Measurements from ENCODE around the gene PDE4D.

The PDE4D gene

GRCh38 chr5:59655693-59656309 is 237.7 kb downstream of the PDE4D start:
- DNase-seq (ENCODE audit: low spot score): no peak

- no peak for DNase-seq (ENCODE audit: low spot score)
Measured at GRCh38 chr5:59654691-59655090, 238.8 kb downstream of the PDE4D start.

- DNase-seq (ENCODE audit: low spot score): no peak
Measured at GRCh38 chr5:59652449-59652848, 241.1 kb downstream of the PDE4D start.

- no peak for DNase-seq (ENCODE audit: low spot score)
Measured at GRCh38 chr5:59648949-59649921, 244.3 kb downstream of the PDE4D start.

GRCh38 chr5:59648038-59648831 is 245.3 kb downstream of the PDE4D start:
- no peak for DNase-seq (ENCODE audit: low spot score)

GRCh38 chr5:59645380-59645779 is 248.1 kb downstream of the PDE4D start:
- DNase-seq (ENCODE audit: low spot score): no peak

- no peak for DNase-seq (ENCODE audit: low spot score)
Measured at GRCh38 chr5:59640411-59640810, 253.1 kb downstream of the PDE4D start.

- DNase-seq (ENCODE audit: low spot score): no peak
Measured at GRCh38 chr5:59637884-59638580, 255.5 kb downstream of the PDE4D start.

GRCh38 chr5:59629561-59629960 is 264.0 kb downstream of the PDE4D start:
- no peak for DNase-seq (ENCODE audit: low spot score)

- no peak for DNase-seq (ENCODE audit: low spot score)
Measured at GRCh38 chr5:59628062-59628828, 265.3 kb downstream of the PDE4D start.

- no peak for DNase-seq (ENCODE audit: low spot score)
Measured at GRCh38 chr5:59624898-59625297, 268.6 kb downstream of the PDE4D start.

GRCh38 chr5:59622848-59623247 is 270.7 kb downstream of the PDE4D start:
- DNase-seq (ENCODE audit: low spot score): no peak

GRCh38 chr5:59621477-59621876 is 272.0 kb downstream of the PDE4D start:
- DNase-seq (ENCODE audit: low spot score): no peak

- no peak for DNase-seq (ENCODE audit: low spot score)
Measured at GRCh38 chr5:59620535-59621212, 272.9 kb downstream of the PDE4D start.

- no peak for DNase-seq (ENCODE audit: low spot score)
Measured at GRCh38 chr5:59618644-59619043, 274.9 kb downstream of the PDE4D start.

- no peak for DNase-seq (ENCODE audit: low spot score)
Measured at GRCh38 chr5:59617186-59617771, 276.2 kb downstream of the PDE4D start.

GRCh38 chr5:59616413-59616812 is 277.1 kb downstream of the PDE4D start:
- DNase-seq (ENCODE audit: low spot score): no peak

- no peak for DNase-seq (ENCODE audit: low spot score)
Measured at GRCh38 chr5:59615272-59615671, 278.3 kb downstream of the PDE4D start.

- no peak for DNase-seq (ENCODE audit: low spot score)
Measured at GRCh38 chr5:59609501-59610265, 283.8 kb downstream of the PDE4D start.

Data from globus pallidus (tissue), 1 donor.